Trophoblast cell (in vitro differentiated cells and primary cell): ENCODE results near the gene CD58.

Source experiments
- DNase-seq, 2 donors: peaks; one replicate each; pipeline ENCODE4 v3.0.0-alpha.2; 2016
- H2AFZ ChIP-seq: 2 replicates; pipeline ENCODE4 v1.6.1; 2013; ENCODE audit warnings: low read length, moderate library complexity, mild to moderate bottlenecking; ENCODE audit not compliant: insufficient read depth, poor library complexity
- H2AK5ac ChIP-seq: 2 replicates; pipeline ENCODE4 v1.6.1; 2013; ENCODE audit warnings: mild to moderate bottlenecking, low read length
- H2BK120ac ChIP-seq: 2 replicates; pipeline ENCODE4 v1.6.1; 2013; ENCODE audit warnings: low read length, mild to moderate bottlenecking, moderate library complexity; ENCODE audit not compliant: insufficient read depth, poor library complexity
- H2BK12ac ChIP-seq: 2 replicates; pipeline ENCODE4 v1.6.1; 2013; ENCODE audit warnings: mild to moderate bottlenecking, low read length, moderate library complexity
- H2BK5ac ChIP-seq: 2 replicates; pipeline ENCODE4 v1.6.1; 2013; ENCODE audit warnings: low read length, low read depth, moderate library complexity, mild to moderate bottlenecking; ENCODE audit not compliant: poor library complexity
- H3K14ac ChIP-seq: 2 replicates; pipeline ENCODE4 v1.6.1; 2013; ENCODE audit warnings: mild to moderate bottlenecking, low read length
- H3K18ac ChIP-seq: 2 replicates; pipeline ENCODE4 v1.6.1; 2013; ENCODE audit warnings: mild to moderate bottlenecking, low read length
- H3K23ac ChIP-seq: 2 replicates; pipeline ENCODE4 v1.6.1; 2013; ENCODE audit warnings: low read length
- H3K27ac ChIP-seq: 2 replicates; pipeline ENCODE4 v1.5.1; 2013; ENCODE audit warnings: low read depth, mild to moderate bottlenecking, inconsistent platforms, low read length, moderate library complexity
- H3K27me3 ChIP-seq: 2 replicates; pipeline ENCODE4 v1.6.1; 2013; ENCODE audit warnings: inconsistent platforms, mild to moderate bottlenecking, low read length, moderate library complexity; ENCODE audit not compliant: insufficient read depth
- H3K36me3 ChIP-seq, 2 experiments: 1 replicate in 1 of 2; 2 replicates in 1 of 2; pipeline ENCODE4 v1.6.1; 2013; ENCODE audit warnings: low read length in 2 of 2, mild to moderate bottlenecking in 2 of 2, moderate library complexity in 1 of 2; ENCODE audit not compliant: insufficient read depth in 2 of 2, control insufficient read depth in 1 of 2
- H3K4ac ChIP-seq: 2 replicates; pipeline ENCODE4 v1.6.1; 2013; ENCODE audit warnings: low read depth, mild to moderate bottlenecking, low read length, moderate library complexity
- H3K4me1 ChIP-seq, 2 experiments: 1 replicate in 1 of 2; 2 replicates in 1 of 2; pipeline ENCODE4 v1.6.1; 2013; ENCODE audit warnings: low read length in 2 of 2, mild to moderate bottlenecking in 2 of 2, moderate library complexity in 1 of 2; ENCODE audit not compliant: insufficient read depth in 2 of 2, control insufficient read depth in 1 of 2
- H3K4me2 ChIP-seq: 2 replicates; pipeline ENCODE4 v1.6.1; 2013; ENCODE audit warnings: inconsistent platforms, mild to moderate bottlenecking, low read length, moderate library complexity
- H3K4me3 ChIP-seq: 2 replicates; pipeline ENCODE4 v1.5.1; 2013; ENCODE audit warnings: mild to moderate bottlenecking, low read depth, low read length, inconsistent platforms
- H3K79me1 ChIP-seq: one replicate; pipeline ENCODE4 v1.6.1; 2013; ENCODE audit warnings: low read length
- H3K79me2 ChIP-seq: 2 replicates; pipeline ENCODE4 v1.6.1; 2013; ENCODE audit warnings: low read length, mild to moderate bottlenecking; ENCODE audit not compliant: control insufficient read depth, insufficient read depth, poor library complexity
- H3K9ac ChIP-seq: 2 replicates; pipeline ENCODE4 v1.6.1; 2013; ENCODE audit warnings: mild to moderate bottlenecking, low read length
- H3K9me3 ChIP-seq: 2 replicates; pipeline ENCODE4 v1.6.1; 2013; ENCODE audit warnings: low read depth, mild to moderate bottlenecking, control low read depth, inconsistent platforms, low read length; ENCODE audit not compliant: insufficient read depth
- H4K12ac ChIP-seq: 2 replicates; pipeline ENCODE4 v1.6.1; 2013; ENCODE audit warnings: low read depth, mild to moderate bottlenecking, low read length, moderate library complexity
- H4K8ac ChIP-seq: 2 replicates; pipeline ENCODE4 v1.6.1; 2013; ENCODE audit warnings: low read depth, mild to moderate bottlenecking, low read length, moderate library complexity
- H4K91ac ChIP-seq: one replicate; pipeline ENCODE4 v1.6.1; 2013; ENCODE audit warnings: low read depth, mild to moderate bottlenecking, low read length, moderate library complexity
- WGBS: extraction: QIAGEN DNeasy Blood & Tissue Kit; methylation state at CpG from one replicate; pipeline ENCODE4 v1.1.7; 2013; ENCODE audit warnings: missing lambda C conversion rate; ENCODE audit not compliant: insufficient read length, insufficient coverage; ENCODE audit errors: extremely low coverage; 5-methylcytosine and 5-hydroxymethylcytosine counted together

CD58 gene

GRCh38 chr1:116581323-116581885, 10.6 kb upstream of the CD58 start:
- H4K12ac ChIP-seq: no peak overlapping the region

GRCh38 chr1:116580446-116581322, 9.9 kb upstream of the CD58 start:
- peaks cover 3% of the 10 kb centered on the region for H3K9me3 ChIP-seq
- WGBS: no CpG with 5 or more reads among the region's 7 CpGs
- no peak overlapping the region for H4K12ac ChIP-seq
- H2BK5ac ChIP-seq: no peak overlapping the region
- H3K27ac ChIP-seq: no peak overlapping the region
- peaks cover 35 to 47% of the 10 kb centered on the region in 2 experiments for H3K36me3 ChIP-seq
- H4K91ac ChIP-seq: no peak overlapping the region
- no peak overlapping the region for H3K9ac ChIP-seq
- no peaks in the 10 kb centered on the region for H3K27me3 ChIP-seq
- no peak overlapping the region for H2BK120ac ChIP-seq
- DNase-seq: peak; percentile 72 to 83
- H3K79me2 ChIP-seq: no peaks in the 10 kb centered on the region
- no peak overlapping the region for H2BK12ac ChIP-seq
- H4K8ac ChIP-seq: no peak overlapping the region
- no peak overlapping the region for H2AFZ ChIP-seq
- H3K4ac ChIP-seq: no peak overlapping the region
- H3K14ac ChIP-seq: no peak overlapping the region
- H3K18ac ChIP-seq: no peak overlapping the region
- H3K79me1 ChIP-seq: no peaks in the 10 kb centered on the region
- no peak overlapping the region for H3K4me3 ChIP-seq
- H2AK5ac ChIP-seq: no peak overlapping the region
- no peak overlapping the region for H3K4me2 ChIP-seq
- no peak overlapping the region for H3K23ac ChIP-seq
- peaks cover 2 to 3% of the 10 kb centered on the region in 2 experiments for H3K4me1 ChIP-seq

More at GRCh38 chr1:116581323-116581885, 10.6 kb upstream of the CD58 start:
- WGBS: no CpG with 5 or more reads among the region's 3 CpGs
- H3K36me3 ChIP-seq: peaks cover 35 to 45% of the 10 kb centered on the region in 2 experiments
- DNase-seq: no peak
- H2BK12ac ChIP-seq: no peak overlapping the region
- H3K27ac ChIP-seq: no peak overlapping the region
- H3K4me2 ChIP-seq: no peak overlapping the region
- no peak overlapping the region for H3K4me3 ChIP-seq
- H3K18ac ChIP-seq: peak overlapping the region; percentile 76
- no peak overlapping the region for H2AFZ ChIP-seq
- no peak overlapping the region for H3K23ac ChIP-seq
- H3K4ac ChIP-seq: no peak overlapping the region
- H2BK5ac ChIP-seq: no peak overlapping the region
- peaks cover 3% of the 10 kb centered on the region for H3K9me3 ChIP-seq
- no peak overlapping the region for H3K14ac ChIP-seq
- H2AK5ac ChIP-seq: no peak overlapping the region
- H3K79me2 ChIP-seq: no peaks in the 10 kb centered on the region
- H3K4me1 ChIP-seq: peaks cover 2 to 3% of the 10 kb centered on the region in 2 experiments
- no peak overlapping the region for H4K91ac ChIP-seq
- H3K9ac ChIP-seq: no peak overlapping the region
- H4K8ac ChIP-seq: peak overlapping the region; percentile 20
- H3K79me1 ChIP-seq: no peaks in the 10 kb centered on the region
- H3K27me3 ChIP-seq: no peaks in the 10 kb centered on the region
- H2BK120ac ChIP-seq: no peak overlapping the region

GRCh38 chr1:116579259-116579875, 8.5 kb upstream of the CD58 start:
- H3K27me3 ChIP-seq: no peaks in the 10 kb centered on the region
- no peak overlapping the region for H2AFZ ChIP-seq
- no peak overlapping the region for H3K14ac ChIP-seq
- H4K8ac ChIP-seq: no peak overlapping the region
- H3K36me3 ChIP-seq: peaks cover 26 to 38% of the 10 kb centered on the region in 2 experiments
- H3K9me3 ChIP-seq: no peaks in the 10 kb centered on the region
- H3K4ac ChIP-seq: no peak overlapping the region
- H3K79me2 ChIP-seq: no peaks in the 10 kb centered on the region
- no peak overlapping the region for H3K18ac ChIP-seq
- peak; percentile 21 to 29 for DNase-seq
- H3K4me3 ChIP-seq: no peak overlapping the region
- no peak overlapping the region for H4K12ac ChIP-seq
- H3K23ac ChIP-seq: no peak overlapping the region
- no peak overlapping the region for H4K91ac ChIP-seq
- H3K9ac ChIP-seq: no peak overlapping the region
- H2AK5ac ChIP-seq: no peak overlapping the region
- no peak overlapping the region for H3K4me2 ChIP-seq
- H2BK5ac ChIP-seq: no peak overlapping the region
- H3K27ac ChIP-seq: no peak overlapping the region
- no peak overlapping the region for H2BK120ac ChIP-seq
- H2BK12ac ChIP-seq: no peak overlapping the region
- WGBS: no CpG with 5 or more reads among the region's 21 CpGs
- peaks cover 2 to 3% of the 10 kb centered on the region in 2 experiments for H3K4me1 ChIP-seq
- H3K79me1 ChIP-seq: no peaks in the 10 kb centered on the region

GRCh38 chr1:116578581-116578980, 7.8 kb upstream of the CD58 start:
- H3K14ac ChIP-seq: no peak overlapping the region
- H4K8ac ChIP-seq: no peak overlapping the region
- H3K36me3 ChIP-seq: peaks cover 27 to 42% of the 10 kb centered on the region in 2 experiments
- WGBS: no CpG with 5 or more reads among the region's 1 CpG
- no peak overlapping the region for H4K12ac ChIP-seq
- H2AFZ ChIP-seq: no peak overlapping the region
- no peaks in the 10 kb centered on the region for H3K79me2 ChIP-seq
- no peak overlapping the region for H2AK5ac ChIP-seq
- no peaks in the 10 kb centered on the region for H3K27me3 ChIP-seq
- H2BK5ac ChIP-seq: no peak overlapping the region
- no peak overlapping the region for H3K9ac ChIP-seq
- no peak overlapping the region for H3K4ac ChIP-seq
- H2BK120ac ChIP-seq: no peak overlapping the region
- H3K9me3 ChIP-seq: no peaks in the 10 kb centered on the region
- H3K18ac ChIP-seq: no peak overlapping the region
- DNase-seq: no peak
- no peak overlapping the region for H3K4me2 ChIP-seq
- no peak overlapping the region for H3K4me3 ChIP-seq
- H3K4me1 ChIP-seq: peaks cover 2 to 3% of the 10 kb centered on the region in 2 experiments
- H3K27ac ChIP-seq: no peak overlapping the region
- no peak overlapping the region for H2BK12ac ChIP-seq
- no peak overlapping the region for H4K91ac ChIP-seq
- no peak overlapping the region for H3K23ac ChIP-seq
- H3K79me1 ChIP-seq: no peaks in the 10 kb centered on the region
